ENCODE measurements around the gene PAX8. TPM values are rescaled to one million over a fixed set of nuclear protein-coding genes. Genes with fewer than 3 reads are reported as not detected.
A peak's percentile ranks its signal among the peaks of the same experiment; 100 is the strongest.

PAX8 gene
- total and polyA plus RNA-seq, 2 donors (not counting 1 experiment from before 2014, with no cell fraction given), result 0.26 to 0.50 TPM

DNA sequence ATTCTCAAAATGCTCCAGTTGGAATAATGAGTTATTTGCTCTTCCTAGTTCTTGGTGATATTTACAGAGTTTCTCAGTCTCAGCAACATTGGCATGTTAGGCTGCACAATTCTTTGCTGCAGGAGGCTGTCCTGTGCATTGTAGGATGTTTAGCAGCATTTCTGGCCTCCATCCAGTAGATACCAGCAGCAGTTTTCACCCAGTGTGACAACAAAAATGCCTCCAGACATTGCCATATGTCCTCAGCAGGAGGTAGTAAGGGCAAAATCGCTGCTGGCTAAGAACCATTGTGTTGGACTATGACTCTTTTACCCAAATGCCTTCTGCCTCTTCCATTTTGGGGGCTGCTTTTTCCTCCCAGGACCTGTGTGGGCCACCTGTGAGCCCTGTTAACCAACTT is 50.4 kb downstream of the PAX8 start:
- Histone ChIP-seq H3K4me3 (replicated peaks in 1 of 4; ENCODE audit: control extremely low read depth in 1 of 4, insufficient read depth in 1 of 4, low read depth in 3 of 4, low read length in 4 of 4) (no peak overlapping the region), H3K4me2 (ENCODE audit: extremely low read depth, insufficient read depth, low read length) (no peak overlapping the region), H3K9ac (ENCODE audit: insufficient read depth, low read length) (no peak overlapping the region), H3K9me3 (ENCODE audit: control insufficient read depth, insufficient read depth, low read depth, low read length) (no peaks in the 10 kb centered on the region), H4K20me1 (ENCODE audit: control insufficient read depth, extremely low read depth, insufficient read depth, low read length) (no peaks in the 10 kb centered on the region), H3K27ac (ENCODE audit: insufficient read depth, low read length) (no peak overlapping the region), H3K27me3 (ENCODE audit: control insufficient read depth, insufficient read depth, low read length) (no peaks in the 10 kb centered on the region), H2AFZ (ENCODE audit: low read length) (no peak overlapping the region), H3K4me1 (ENCODE audit: control insufficient read depth, extremely low read depth, insufficient read depth, low read length) (no peaks in the 10 kb centered on the region), H3K79me2 (ENCODE audit: control insufficient read depth, insufficient read depth, low read length) (no peaks in the 10 kb centered on the region), H3K36me3 (ENCODE audit: control insufficient read depth, insufficient read depth, low read length) (no peaks in the 10 kb centered on the region)
- TF ChIP-seq EZH2 (IDR thresholded peaks at IDR 0.05; ENCODE audit: low read length, missing control alignments), result no peak
- TF ChIP-seq, protein P1, sequence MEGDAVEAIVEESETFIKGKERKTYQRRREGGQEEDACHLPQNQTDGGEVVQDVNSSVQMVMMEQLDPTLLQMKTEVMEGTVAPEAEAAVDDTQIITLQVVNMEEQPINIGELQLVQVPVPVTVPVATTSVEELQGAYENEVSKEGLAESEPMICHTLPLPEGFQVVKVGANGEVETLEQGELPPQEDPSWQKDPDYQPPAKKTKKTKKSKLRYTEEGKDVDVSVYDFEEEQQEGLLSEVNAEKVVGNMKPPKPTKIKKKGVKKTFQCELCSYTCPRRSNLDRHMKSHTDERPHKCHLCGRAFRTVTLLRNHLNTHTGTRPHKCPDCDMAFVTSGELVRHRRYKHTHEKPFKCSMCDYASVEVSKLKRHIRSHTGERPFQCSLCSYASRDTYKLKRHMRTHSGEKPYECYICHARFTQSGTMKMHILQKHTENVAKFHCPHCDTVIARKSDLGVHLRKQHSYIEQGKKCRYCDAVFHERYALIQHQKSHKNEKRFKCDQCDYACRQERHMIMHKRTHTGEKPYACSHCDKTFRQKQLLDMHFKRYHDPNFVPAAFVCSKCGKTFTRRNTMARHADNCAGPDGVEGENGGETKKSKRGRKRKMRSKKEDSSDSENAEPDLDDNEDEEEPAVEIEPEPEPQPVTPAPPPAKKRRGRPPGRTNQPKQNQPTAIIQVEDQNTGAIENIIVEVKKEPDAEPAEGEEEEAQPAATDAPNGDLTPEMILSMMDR (conservative IDR thresholded peaks at IDR 0.05 in 1 of 2, IDR thresholded peaks at IDR 0.05 in 1 of 2; ENCODE audit: low read depth in 1 of 2, low read length in 2 of 2), result no peak
- no peak for DNase-seq (ENCODE audit: low read depth in 2 of 2)

DNA sequence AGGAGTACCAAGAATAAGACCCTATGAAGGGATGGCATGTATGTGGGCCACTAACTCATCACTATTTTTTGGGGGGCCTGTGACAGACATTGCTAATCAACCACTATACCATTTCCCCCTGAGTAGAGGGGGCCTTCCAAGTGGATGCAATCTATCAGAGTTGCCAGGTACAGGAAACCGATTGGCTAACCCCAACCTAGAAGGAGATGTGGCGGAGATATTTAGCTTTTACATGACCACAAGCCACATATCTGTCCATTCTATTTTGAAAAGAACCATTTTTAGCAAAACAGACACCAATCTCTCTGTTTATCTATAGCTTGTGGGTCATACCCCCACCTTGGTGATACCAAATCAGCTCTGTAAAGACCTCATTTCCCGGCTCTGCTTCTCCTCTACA is 51.0 kb downstream of the PAX8 start:
- Histone ChIP-seq H3K27me3 (ENCODE audit: control insufficient read depth, insufficient read depth, low read length) (no peaks in the 10 kb centered on the region), H2AFZ (ENCODE audit: low read length) (no peak overlapping the region), H3K36me3 (ENCODE audit: control insufficient read depth, insufficient read depth, low read length) (no peaks in the 10 kb centered on the region), H3K27ac (ENCODE audit: insufficient read depth, low read length) (no peak overlapping the region), H3K9ac (ENCODE audit: insufficient read depth, low read length) (no peak overlapping the region), H3K4me3 (replicated peaks in 1 of 4; ENCODE audit: control extremely low read depth in 1 of 4, insufficient read depth in 1 of 4, low read depth in 3 of 4, low read length in 4 of 4) (no peak overlapping the region), H3K4me2 (ENCODE audit: extremely low read depth, insufficient read depth, low read length) (no peak overlapping the region), H3K4me1 (ENCODE audit: control insufficient read depth, extremely low read depth, insufficient read depth, low read length) (no peaks in the 10 kb centered on the region), H3K9me3 (ENCODE audit: control insufficient read depth, insufficient read depth, low read depth, low read length) (no peaks in the 10 kb centered on the region), H4K20me1 (ENCODE audit: control insufficient read depth, extremely low read depth, insufficient read depth, low read length) (no peaks in the 10 kb centered on the region), H3K79me2 (ENCODE audit: control insufficient read depth, insufficient read depth, low read length) (no peaks in the 10 kb centered on the region)
- no peak for DNase-seq (ENCODE audit: low read depth in 2 of 2)
- no peak for TF ChIP-seq EZH2 (IDR thresholded peaks at IDR 0.05; ENCODE audit: low read length, missing control alignments)
- TF ChIP-seq, protein P1 (conservative IDR thresholded peaks at IDR 0.05 in 1 of 2, IDR thresholded peaks at IDR 0.05 in 1 of 2; ENCODE audit: low read depth in 1 of 2, low read length in 2 of 2), result no peak

DNA sequence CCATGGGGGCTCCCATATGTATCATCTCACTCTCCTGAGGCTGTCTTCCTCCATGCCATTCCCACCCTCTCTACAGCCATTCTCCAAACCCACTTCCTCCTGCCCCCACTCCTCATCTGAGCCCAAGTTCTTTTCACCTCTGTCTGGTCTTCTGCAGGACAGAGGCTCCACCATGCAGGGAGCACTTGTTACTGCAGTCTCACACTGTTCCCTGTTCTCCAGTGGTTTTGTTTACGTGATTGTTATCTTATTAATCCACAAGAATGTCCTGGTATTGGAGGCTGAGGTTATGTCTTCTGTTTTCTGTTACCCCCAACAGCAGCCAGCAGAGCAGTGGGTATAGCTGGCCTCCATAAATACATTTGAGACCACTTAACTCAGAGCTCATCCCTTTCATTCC is 51.4 kb downstream of the PAX8 start:
- Histone ChIP-seq H3K4me2 (ENCODE audit: extremely low read depth, insufficient read depth, low read length) (no peak overlapping the region), H3K9ac (ENCODE audit: insufficient read depth, low read length) (no peak overlapping the region), H3K27me3 (ENCODE audit: control insufficient read depth, insufficient read depth, low read length) (no peaks in the 10 kb centered on the region), H3K4me3 (replicated peaks in 1 of 4; ENCODE audit: control extremely low read depth in 1 of 4, insufficient read depth in 1 of 4, low read depth in 3 of 4, low read length in 4 of 4) (no peak overlapping the region), H3K36me3 (ENCODE audit: control insufficient read depth, insufficient read depth, low read length) (no peaks in the 10 kb centered on the region), H3K4me1 (ENCODE audit: control insufficient read depth, extremely low read depth, insufficient read depth, low read length) (no peaks in the 10 kb centered on the region), H3K9me3 (ENCODE audit: control insufficient read depth, insufficient read depth, low read depth, low read length) (no peaks in the 10 kb centered on the region), H3K79me2 (ENCODE audit: control insufficient read depth, insufficient read depth, low read length) (no peaks in the 10 kb centered on the region), H2AFZ (ENCODE audit: low read length) (no peak overlapping the region), H3K27ac (ENCODE audit: insufficient read depth, low read length) (no peak overlapping the region), H4K20me1 (ENCODE audit: control insufficient read depth, extremely low read depth, insufficient read depth, low read length) (no peaks in the 10 kb centered on the region)
- DNase-seq (ENCODE audit: low read depth in 2 of 2), result no peak
- TF ChIP-seq, protein P1 (conservative IDR thresholded peaks at IDR 0.05 in 1 of 2, IDR thresholded peaks at IDR 0.05 in 1 of 2; ENCODE audit: low read depth in 1 of 2, low read length in 2 of 2), result peak in 1 of 2 donors; percentile 22
- TF ChIP-seq EZH2 (IDR thresholded peaks at IDR 0.05; ENCODE audit: low read length, missing control alignments), result no peak
